HepG2 (cell line): ENCODE data around the gene IFI30. TPM values are rescaled to one million over a fixed set of nuclear protein-coding genes. Genes with fewer than 3 reads are reported as not detected.

ENCODE experiments used
- BRCA1 ChIP-seq: sonication (generic); formaldehyde crosslinking; IDR thresholded peaks from 2 replicates; pipeline ENCODE4 v1.4.0; 2020; ENCODE audit warnings: missing genetic modification reagents
- CBFB ChIP-seq: sonication (generic); formaldehyde crosslinking; IDR thresholded peaks from 2 replicates; pipeline ENCODE4 v1.4.0; 2020; ENCODE audit warnings: missing genetic modification reagents
- GPN1 ChIP-seq: sonication (generic); formaldehyde crosslinking; IDR thresholded peaks from 2 replicates; pipeline ENCODE4 v1.5.1; 2020; ENCODE audit warnings: missing genetic modification reagents, borderline replicate concordance
- HNRNPUL1 ChIP-seq: fragments of 200-400 bp; formaldehyde crosslinking; IDR thresholded peaks from 2 replicates; pipeline ENCODE4 v1.6.1; 2017; ENCODE audit warnings: low read depth, mild to moderate bottlenecking, low read length, moderate library complexity
- IKZF5 ChIP-seq: IDR thresholded peaks from 2 replicates; pipeline ENCODE4 v1.6.1; 2018; ENCODE audit warnings: missing genetic modification reagents, mild to moderate bottlenecking, missing compliant biosample characterization
- KIAA2018 ChIP-seq: sonication (generic); formaldehyde crosslinking; IDR thresholded peaks from 2 replicates; pipeline ENCODE4 v1.5.0; 2020; ENCODE audit warnings: mild to moderate bottlenecking, missing genetic modification reagents, borderline replicate concordance
- PHF5A ChIP-seq: IDR thresholded peaks from one replicate; pipeline ENCODE4 v1.6.1; 2018; ENCODE audit warnings: low read depth, missing genetic modification reagents; ENCODE audit not compliant: unreplicated experiment
- PRMT3 ChIP-seq: sonication (generic); formaldehyde crosslinking; IDR thresholded peaks from 2 replicates; pipeline ENCODE4 v1.8.1; 2022; ENCODE audit warnings: low read depth, mild to moderate bottlenecking, moderate library complexity, missing genetic modification reagents, borderline replicate concordance
- SAP130 ChIP-seq: IDR thresholded peaks from 2 replicates; pipeline ENCODE4 v1.6.1; 2016; ENCODE audit warnings: low read depth
- SIN3A ChIP-seq: IDR thresholded peaks from 2 replicates; pipeline ENCODE4 v1.6.1; 2011; ENCODE audit warnings: low read depth, mild to moderate bottlenecking, control low read depth, low read length, borderline replicate concordance
- SP140L ChIP-seq: sonication (generic); formaldehyde crosslinking; IDR thresholded peaks from 2 replicates; pipeline ENCODE4 v1.4.0; 2020; ENCODE audit warnings: missing genetic modification reagents, borderline replicate concordance
- ZFAT ChIP-seq: sonication (generic); formaldehyde crosslinking; conservative IDR thresholded peaks from 2 replicates; pipeline ENCODE4 v1.8.1; 2023; ENCODE audit warnings: missing genetic modification reagents, inconsistent platforms
- ZNF17 ChIP-seq: sonication (generic); formaldehyde crosslinking; IDR thresholded peaks from 2 replicates; pipeline ENCODE4 v1.5.0; 2020; ENCODE audit warnings: mild to moderate bottlenecking, missing genetic modification reagents
- ZNF232 ChIP-seq: sonication (generic); formaldehyde crosslinking; IDR thresholded peaks from 2 replicates; pipeline ENCODE4 v1.4.0; 2020; ENCODE audit warnings: missing genetic modification reagents, borderline replicate concordance
- ZNF556 ChIP-seq: sonication (generic); formaldehyde crosslinking; IDR thresholded peaks from 2 replicates; pipeline ENCODE4 v1.4.0; 2020; ENCODE audit warnings: mild to moderate bottlenecking, missing genetic modification reagents, borderline replicate concordance
- ZNF747 ChIP-seq: sonication (generic); formaldehyde crosslinking; IDR thresholded peaks from 2 replicates; pipeline ENCODE4 v1.8.1; 2023; ENCODE audit warnings: missing genetic modification reagents, mild to moderate bottlenecking, borderline replicate concordance
- ZUFSP ChIP-seq: sonication (generic); formaldehyde crosslinking; IDR thresholded peaks from 2 replicates; pipeline ENCODE4 v1.9.0; 2021; ENCODE audit warnings: missing genetic modification reagents, mild to moderate bottlenecking, borderline replicate concordance
- ZZZ3 ChIP-seq: sonication (generic); formaldehyde crosslinking; IDR thresholded peaks from 2 replicates; pipeline ENCODE4 v1.4.0; 2020; ENCODE audit warnings: missing genetic modification reagents, mild to moderate bottlenecking, borderline replicate concordance
- polyA plus RNA-seq, 8 experiments: library from polyadenylated mRNA; depleted of rRNA in 3 of 8; stranded (reverse) in 7 of 8; unstranded in 1 of 8; fragments of >200 nt; fragmentation: Illumina TruSeq in 4 of 8; extraction: Trizol in 4 of 8; gene quantifications; 2 replicates each; pipeline versions ENCODE4 v1.2.1 to v1.2.3, GENCODE V29; 2011 to 2016; ENCODE audit warnings: low read depth in 4 of 8, missing spikeins in 1 of 8, mixed read lengths in 1 of 8; ENCODE audit not compliant: insufficient read depth in 1 of 8
- total RNA-seq, 5 experiments: library from RNA; depleted of rRNA; stranded (reverse); fragments of >200 nt; fragmentation: Illumina TruSeq; extraction: Trizol; gene quantifications; 2 replicates each; pipeline ENCODE4 v1.2.3, GENCODE V29; 2016; ENCODE audit warnings: low read depth in 1 of 5

Gene IFI30
- total and polyA plus RNA-seq, 2 of the 13 experiments (the other 11 are each of a cell fraction or from before 2014, with no cell fraction given): 25.0 to 79.4 TPM

- peak; percentile 58; the same call in 1 of the 2 replicates for TF ChIP-seq IKZF5 (CRISPR knock-in tag)
- peak; percentile 51; the same call in 1 of the 2 replicates for TF ChIP-seq ZNF747 (CRISPR knock-in tag)
- no peak for TF ChIP-seq PRMT3 (CRISPR knock-in tag)
- TF ChIP-seq ZNF17 (CRISPR knock-in tag): no peak
- no peak for TF ChIP-seq KIAA2018 (CRISPR knock-in tag)
- TF ChIP-seq ZFAT (CRISPR knock-in tag): no peak
- TF ChIP-seq SAP130 (CRISPR knock-in tag): peak; percentile 65
- TF ChIP-seq ZZZ3: 0 out of 2 replicates have a peak, but pooled peaks have one; percentile 27
- TF ChIP-seq GPN1 (CRISPR knock-in tag): no peak
- TF ChIP-seq ZNF232 (CRISPR knock-in tag): peak; percentile 50; the same call in 1 of the 2 replicates
- no peak for TF ChIP-seq HNRNPUL1
- peak; percentile 52 for TF ChIP-seq CBFB (CRISPR knock-in tag)
- TF ChIP-seq SIN3A: peak; percentile 67; the same call in 1 of the 2 replicates
- TF ChIP-seq SP140L (CRISPR knock-in tag): no peak
- TF ChIP-seq BRCA1 (CRISPR knock-in tag): no peak
- no peak for TF ChIP-seq ZUFSP
- peak; percentile 58 for TF ChIP-seq PHF5A (CRISPR knock-in tag)
- TF ChIP-seq ZNF556 (CRISPR knock-in tag): no peak
Observed at GRCh38 chr19:18173572-18174288, at the start of gene IFI30 (continued).
